GM04503 (cell line): ENCODE results near the gene SRP54.
"Not testable (repeated sequence)": the region's sequence is repeated elsewhere in the genome, so short reads cannot be mapped to it uniquely, and the experiment has no call there.

Experiments
- DNase-seq: peaks from one replicate; pipeline ENCODE4 v3.0.0-alpha.2; 2012; ENCODE audit warnings: low read depth

SRP54 gene

DNA sequence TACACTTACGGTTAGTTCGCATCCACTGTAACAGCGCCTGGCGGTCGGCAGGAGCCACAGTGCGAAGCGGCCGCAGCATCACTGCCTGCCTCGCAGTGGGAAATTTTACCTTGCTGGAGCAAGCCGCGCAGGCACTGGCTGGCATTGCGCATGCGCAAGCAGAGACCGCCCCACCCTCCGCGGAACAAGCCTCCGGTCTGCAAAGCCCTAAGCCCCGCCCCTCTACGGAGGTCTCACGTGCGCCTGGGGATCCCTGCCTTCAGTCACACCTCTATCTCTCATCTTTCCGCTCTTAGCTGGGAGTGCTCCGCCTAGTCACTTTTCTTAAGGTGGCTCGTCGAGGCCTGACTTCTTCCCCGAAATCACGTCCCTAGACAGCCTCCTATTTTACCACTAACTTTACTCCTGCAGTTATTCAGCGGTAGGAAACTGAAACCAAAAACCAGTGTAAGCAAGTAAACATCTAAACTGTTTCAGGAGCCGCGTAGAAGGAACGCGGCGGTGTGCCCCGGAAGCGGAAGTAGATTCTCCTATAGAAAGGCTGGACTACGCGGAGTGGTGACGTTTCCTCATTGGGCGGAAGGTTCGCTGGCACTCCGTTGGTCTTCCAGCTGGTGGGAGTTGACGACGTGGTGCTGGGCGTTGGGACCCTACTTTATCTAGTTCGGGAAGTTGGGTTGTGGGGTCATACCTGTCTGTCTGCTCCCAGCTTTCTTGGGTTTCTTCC is at the start of gene SRP54:
TSS of gene SRP54 (plus strand) at position 572 of the 727 bp plus-strand sequence. CDS start 13,718 bp downstream, outside the sequence.
- peak; percentile 83 for DNase-seq

DNA sequence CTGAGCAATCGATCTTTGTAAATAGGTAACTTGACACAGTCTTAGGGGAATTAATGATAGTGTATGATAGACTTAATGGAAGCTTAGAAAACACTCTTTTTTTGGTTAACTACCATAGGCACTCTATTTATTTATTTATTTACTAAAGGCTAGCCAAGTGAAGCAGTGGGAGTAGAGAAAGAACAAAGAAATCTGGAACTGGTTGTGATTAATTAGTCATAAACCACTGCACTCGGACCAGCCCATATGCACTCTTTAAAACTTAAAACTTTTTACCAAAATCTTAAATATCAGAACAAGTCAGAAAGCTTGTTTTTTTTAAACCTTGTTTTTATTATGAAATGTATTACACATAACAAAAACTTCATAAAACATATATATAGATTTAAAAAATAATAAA is 49.5 kb upstream of the SRP54 start:
- DNase-seq, result no peak

DNA sequence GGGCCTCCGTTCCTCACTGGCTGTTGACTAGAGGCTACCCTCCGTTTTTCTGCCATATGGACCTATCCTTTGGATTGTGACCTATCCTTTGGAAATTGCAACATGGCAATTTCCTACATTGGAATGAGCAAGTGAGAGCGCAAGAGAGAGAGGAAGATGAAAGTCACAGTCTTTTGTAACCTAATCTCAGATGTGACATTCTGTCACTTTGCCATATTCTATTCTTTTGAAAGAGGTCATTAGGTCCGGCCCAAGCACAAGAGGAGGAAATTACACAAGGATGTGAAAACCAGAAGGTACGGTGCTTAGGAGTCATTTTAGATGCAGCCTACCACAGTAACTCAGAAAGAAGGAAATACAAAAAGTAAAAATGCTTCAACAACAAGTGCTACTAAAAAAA is 47.3 kb upstream of the SRP54 start:
- DNase-seq, result no peak

GRCh38 chr14:34937442-34937841 is 45.4 kb upstream of the SRP54 start:
- no peak for DNase-seq

DNA sequence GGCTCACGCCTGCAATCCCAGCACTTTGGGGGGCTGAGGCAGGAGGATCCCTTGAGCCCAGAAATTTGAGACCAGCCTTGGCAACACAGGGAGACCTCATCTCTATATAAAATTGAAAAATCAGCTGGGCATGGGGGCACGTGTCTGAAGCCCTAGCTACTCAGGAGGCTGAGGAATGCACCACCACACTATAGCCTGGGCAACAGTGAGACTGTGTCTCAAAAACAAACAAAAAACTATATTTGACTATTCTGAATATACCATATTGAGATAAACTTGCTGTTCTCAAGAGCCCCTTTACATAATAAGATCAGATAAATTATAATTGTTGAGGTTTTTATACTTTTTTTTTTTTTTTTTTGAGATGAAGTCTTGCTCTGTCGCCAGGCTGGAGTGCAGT is 44.9 kb upstream of the SRP54 start:
- DNase-seq, result no peak

DNA sequence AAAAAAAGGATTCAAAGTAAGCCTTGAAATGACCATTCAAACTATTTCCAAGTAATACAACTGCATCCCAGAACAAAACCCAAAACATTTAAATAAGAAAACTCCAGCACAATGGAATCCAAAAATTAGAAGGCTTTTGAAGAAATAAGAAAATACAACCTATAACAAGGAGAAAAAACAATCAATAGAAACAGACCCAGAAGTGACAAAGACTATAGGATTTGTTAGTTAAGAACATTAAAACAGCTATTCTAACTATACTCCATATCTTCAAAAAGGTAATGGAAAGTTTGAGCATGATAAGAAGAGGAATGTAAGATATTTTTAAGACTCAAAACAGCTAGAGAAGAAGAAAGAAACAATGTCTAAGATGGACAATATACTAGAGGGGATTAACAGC is 39.3 kb upstream of the SRP54 start:
- no peak for DNase-seq

DNA sequence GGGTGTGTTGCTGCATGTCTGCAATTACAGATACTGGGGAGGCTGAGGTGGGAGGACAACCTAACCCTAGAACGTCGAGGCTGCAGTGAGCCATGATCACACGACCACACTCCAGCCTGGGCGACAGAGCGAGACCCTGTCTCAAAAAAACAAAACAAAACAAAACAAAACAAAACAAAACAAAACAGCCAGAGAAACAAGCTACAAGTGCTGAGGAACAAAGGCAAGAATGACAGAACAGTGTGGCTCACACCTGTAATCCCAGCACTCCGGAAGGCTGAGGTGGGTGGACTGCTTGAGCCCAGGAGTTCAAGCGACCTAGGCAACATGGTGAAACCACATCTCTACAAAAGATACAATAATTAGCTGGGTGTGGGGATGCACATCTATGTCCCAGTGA is 38.0 kb upstream of the SRP54 start:
- no peak for DNase-seq

DNA sequence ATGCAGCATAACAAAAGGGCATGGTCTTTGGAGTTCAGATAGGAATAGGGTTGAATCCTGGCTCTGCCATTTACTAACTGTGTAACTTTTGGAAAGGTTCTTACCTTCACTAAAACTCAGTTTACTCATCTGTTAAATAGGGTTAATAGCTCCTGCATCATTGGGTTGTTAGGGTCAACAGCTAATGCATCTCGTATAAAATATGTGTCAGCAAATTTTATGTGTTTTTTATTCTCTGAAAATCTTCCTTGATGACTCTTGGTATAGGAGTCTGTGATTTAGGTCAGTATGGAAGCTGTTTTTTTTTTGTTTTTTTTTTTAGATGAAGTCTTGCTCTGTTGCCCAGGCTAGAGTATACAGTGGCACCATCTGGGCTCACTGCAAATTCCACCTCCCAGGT is 36.1 kb upstream of the SRP54 start:
- no peak for DNase-seq

- DNase-seq, result peak; percentile 27
Measured at GRCh38 chr14:34951286-34951685, 31.5 kb upstream of the SRP54 start.

- no peak for DNase-seq
Measured at GRCh38 chr14:34956931-34957330, 25.9 kb upstream of the SRP54 start.

- DNase-seq, result no peak
Measured at GRCh38 chr14:34957771-34958286, 25.0 kb upstream of the SRP54 start.

DNA sequence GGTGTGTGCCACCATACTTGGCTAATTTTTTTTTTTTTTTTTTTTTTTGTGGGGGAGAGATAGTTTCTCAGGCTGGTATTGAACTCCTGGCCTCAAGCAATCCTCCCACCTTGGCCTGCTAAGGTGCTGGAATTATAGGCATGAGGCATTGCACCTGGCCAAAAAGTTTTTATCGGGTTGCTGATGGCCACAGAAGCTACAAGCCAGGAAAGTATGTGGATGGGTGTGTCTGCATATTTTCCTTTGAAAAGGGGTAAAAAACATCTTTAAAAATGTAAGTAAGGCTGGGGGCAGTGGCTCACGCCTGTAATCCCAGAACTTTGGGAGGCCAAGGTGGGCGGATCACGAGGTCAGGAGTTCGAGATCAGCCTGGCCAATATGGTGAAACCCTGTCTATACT is 20.7 kb upstream of the SRP54 start:
- not testable (repeated sequence) for DNase-seq

DNA sequence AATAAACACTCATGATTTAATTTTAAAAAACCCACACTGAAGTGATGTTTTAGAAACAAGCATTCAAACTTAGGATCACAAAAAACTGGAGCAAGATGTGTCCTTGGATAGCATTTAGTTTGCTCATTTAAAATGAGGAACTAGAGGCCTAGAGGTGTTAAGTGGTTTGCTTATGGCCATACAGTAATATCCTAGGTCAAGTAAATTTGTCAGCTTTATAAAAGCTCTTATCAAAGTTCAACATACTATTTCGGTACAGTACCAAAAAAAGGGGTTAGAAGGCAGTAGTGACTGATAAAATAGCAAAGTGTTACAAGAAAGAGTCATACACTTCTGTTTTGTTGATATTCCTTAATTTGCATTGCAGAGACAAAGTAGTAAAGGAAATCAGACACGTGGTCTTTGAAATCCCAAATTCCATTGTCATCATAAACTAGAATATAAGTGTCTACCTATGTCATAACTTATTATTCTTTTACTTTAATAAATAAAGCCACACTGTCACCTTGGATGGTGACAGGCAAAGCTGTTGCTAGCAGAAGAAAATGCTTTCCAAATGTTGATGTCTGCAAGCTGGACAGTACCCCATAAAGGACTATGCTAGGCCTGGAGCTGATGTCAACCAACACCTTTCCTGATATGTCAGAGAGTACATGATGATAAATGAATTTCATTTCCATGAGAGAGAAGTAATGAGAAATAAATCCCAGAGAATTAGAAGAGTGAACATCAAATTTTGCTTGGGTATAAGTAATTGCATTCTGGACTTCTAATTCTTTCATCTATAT is 17.6 kb upstream of the SRP54 start:
- no peak for DNase-seq

DNA sequence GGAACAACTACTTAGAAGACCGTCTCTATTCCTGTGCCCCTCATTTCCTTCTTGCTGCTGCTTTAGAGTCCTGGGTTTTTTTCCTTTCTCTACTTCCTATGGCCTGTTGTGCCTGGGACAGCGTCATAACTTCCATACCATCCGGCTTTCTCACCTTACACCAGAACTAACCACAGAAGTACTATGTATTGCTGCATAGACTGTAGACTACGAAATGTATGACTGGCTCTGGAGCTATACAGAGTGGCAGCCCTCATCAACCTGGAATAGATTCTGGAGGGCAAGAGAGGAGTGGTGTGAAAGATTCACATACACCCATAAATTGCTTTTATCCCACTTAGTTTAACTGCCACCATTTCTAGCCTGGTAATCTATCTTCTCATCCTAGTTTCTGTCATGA is 16.9 kb upstream of the SRP54 start:
- no peak for DNase-seq

DNA sequence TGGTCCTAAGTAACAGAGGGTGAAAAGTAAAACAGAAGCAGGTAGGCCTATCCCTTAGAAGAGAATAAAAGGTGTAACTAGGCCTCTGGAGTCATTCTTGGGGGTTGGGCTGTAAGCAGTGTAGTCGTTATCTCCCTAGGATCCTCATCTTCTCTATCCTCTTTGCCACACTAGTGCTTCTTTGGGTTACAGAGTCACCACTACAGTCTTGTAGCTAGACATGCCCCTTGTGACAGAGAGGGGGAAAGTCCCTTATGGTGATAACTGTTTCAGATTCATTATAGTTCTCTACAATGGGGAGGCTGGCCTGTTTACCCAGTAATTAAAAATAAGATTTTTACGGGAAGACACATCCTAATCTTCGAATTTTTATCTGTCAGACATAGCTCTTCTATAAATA is 16.4 kb upstream of the SRP54 start:
- no peak for DNase-seq

DNA sequence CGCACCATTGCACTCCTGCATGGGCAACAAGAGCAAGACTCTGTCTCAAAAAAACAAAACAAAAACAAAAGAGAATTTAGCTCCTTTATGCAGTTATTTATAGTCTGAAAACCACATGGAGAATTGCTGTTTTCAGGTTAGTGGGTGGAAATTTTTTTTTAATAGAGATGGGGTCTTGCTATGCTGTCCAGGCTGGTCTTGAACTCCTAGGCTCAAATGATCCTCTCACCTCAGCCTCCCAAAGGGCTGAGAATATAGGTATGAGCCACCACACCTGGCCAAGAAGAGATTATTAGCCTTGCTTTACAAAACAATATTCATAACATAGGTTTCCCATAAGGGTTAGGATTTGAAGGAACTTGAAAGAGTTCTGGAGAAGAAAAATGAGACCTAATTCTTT is 12.1 kb upstream of the SRP54 start:
- DNase-seq, result no peak

GRCh38 chr14:34971381-34971780 is 11.4 kb upstream of the SRP54 start:
- DNase-seq, result no peak

DNA sequence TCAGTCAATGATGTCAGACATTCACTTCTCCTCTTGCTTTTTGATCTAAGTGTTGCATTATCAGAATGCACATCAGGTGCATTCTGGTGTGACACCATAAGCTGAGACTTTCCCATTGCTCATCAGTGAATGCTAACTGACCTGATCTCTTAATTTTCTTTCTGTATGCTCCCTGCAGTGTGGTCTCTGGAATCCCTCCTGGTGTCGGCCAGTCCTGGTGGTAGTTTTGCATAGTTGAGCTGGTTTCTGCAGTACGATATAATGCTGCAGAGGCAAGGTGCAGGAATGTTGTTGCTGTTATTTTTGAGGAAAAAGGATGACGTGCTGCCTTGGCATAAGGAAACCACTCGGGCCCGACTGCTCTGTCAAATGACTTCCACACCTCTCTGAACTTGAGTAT is 11.0 kb upstream of the SRP54 start:
- DNase-seq, result no peak

DNA sequence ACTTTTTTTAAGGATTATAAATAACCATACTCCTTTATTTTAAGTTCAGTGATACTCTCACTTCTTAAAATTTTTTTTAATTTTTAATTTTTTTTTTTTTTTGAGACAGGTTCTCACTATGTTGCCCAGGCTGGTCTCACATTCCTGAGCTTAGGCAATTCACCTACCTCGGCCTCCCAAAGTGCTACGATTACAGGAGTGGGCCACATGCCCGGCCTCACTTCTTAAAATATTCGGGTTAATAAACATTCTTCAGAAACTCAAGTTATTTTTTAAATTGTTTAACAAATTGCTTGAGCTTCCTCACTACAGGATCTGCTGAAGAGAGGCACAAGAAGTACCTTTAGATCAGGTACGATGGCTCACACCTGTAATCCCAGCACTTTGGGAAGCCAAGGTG is 4.3 kb upstream of the SRP54 start:
- no peak for DNase-seq

DNA sequence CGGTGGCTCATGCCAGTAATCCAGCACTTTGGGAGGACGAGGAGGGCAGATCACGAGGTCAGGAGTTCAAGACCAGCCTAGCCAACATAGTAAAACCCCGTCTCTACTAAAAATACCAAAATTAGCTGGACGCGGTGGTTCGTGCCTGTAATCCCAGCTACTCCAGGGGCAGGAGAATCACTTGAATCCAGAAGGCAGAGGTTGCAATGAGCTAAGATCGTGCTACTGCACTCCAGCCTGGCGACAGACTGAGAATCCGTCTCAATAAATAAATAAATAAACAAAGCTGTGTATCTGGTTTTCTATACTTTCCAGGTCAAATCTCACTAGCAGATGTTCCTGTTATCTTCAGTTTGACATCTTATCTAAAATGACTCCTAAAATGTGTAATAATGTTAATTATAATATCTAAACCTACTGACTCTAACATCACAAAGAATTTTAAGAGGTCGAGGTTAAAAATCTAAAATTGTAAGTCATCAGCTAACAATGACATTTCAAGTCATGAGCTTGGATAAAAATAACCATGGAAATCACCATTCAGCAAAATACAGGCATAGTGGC is 2.4 kb upstream of the SRP54 start:
- no peak for DNase-seq

- DNase-seq, result no peak
Measured at GRCh38 chr14:34981743-34982420, 910 bp upstream of the SRP54 start.

- DNase-seq, result no peak
Measured at GRCh38 chr14:34983148-34983760, 462 bp downstream of the SRP54 start.
